GM19328 (cell line): Measurements from ENCODE around the gene PDE8A.

Experiments
- ATAC-seq: cut with Tn5 transposase; IDR thresholded peaks from one replicate; pipeline ENCODE4 v1.9.1; 2021; ENCODE audit warnings: mild to moderate bottlenecking, moderate library complexity; ENCODE audit not compliant: unreplicated experiment

PDE8A gene

GRCh38 chr15:85072917-85073316 lies 91.3 kb downstream of the PDE8A start:
- ATAC-seq: no peak

- no peak for ATAC-seq
Observed at GRCh38 chr15:85073556-85074194, 92.0 kb downstream of the PDE8A start.

- no peak for ATAC-seq
Observed at GRCh38 chr15:85086855-85087254, 105.2 kb downstream of the PDE8A start.

GRCh38 chr15:85088300-85088699 lies 106.6 kb downstream of the PDE8A start:
- no peak for ATAC-seq

DNA sequence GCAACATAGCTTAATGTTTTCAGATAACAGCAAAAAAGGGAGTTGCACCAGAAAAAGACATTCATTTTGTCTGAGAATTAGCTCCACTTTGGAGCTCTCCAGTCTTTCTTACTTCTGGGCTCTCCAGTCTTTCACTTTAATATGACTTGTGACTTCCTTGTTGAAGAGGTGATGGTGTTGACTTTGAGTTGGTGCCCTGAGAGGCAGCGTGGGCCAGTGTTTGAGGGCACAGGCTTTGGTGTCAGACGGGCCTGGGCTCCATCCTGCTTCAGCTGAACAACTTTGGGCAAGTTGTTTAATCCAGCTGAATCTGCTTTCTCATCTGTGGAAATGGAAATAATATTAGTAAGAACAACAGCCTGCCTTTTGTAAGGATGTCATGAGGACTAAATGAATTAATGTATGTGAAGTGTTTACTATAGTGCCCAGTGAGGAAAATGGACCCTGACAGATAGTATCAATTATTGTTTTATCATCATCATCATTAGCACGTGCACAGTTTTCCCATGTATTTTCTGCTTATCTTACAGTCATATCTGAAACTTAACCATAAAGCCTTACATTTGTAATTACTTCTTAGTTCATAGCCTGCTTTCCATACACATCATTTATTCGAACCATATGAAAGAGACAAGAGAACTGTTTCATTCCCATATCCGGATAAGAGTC lies 108.4 kb downstream of the PDE8A start:
- no peak for ATAC-seq

DNA sequence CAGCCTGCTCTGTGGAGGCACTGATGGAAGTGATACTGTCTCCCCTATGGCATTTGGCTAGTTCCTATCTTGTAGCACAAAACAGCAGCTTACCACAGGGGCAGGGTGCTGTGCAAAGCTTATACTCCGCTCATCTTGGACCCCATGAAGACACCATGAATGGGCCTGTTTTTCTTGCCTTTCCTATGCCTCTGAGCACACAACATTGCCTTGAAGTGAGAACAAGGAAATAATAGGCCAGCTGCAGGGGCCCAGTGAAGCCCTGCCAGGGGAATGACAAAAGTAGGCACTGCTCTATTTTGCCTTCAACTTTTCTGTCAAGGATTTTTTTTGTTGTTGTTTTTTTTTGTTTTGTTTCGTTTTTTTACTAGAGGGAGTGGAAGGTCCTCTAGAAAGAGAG lies 110.3 kb downstream of the PDE8A start:
- ATAC-seq: no peak

GRCh38 chr15:85094685-85095084 lies 113.0 kb downstream of the PDE8A start:
- no peak for ATAC-seq

DNA sequence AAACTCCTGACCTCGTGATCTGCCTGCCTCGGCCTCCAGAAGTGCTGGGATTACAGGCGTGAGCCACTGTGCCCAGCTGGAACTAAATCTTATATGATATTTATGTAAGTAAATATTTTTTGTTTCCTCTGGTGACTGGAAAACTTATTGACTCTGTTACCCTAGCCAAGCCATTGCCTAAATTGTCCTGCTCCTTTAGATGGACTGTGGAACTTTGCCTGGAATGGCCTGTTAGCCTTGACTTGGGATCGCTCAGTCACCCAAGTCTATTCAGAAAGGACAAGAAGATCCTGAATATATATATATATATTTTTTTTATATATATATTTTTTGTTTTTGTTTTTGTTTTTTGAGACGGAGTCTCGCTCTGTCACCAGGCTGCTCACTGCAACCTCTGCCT lies 113.9 kb downstream of the PDE8A start:
- ATAC-seq: no peak

DNA sequence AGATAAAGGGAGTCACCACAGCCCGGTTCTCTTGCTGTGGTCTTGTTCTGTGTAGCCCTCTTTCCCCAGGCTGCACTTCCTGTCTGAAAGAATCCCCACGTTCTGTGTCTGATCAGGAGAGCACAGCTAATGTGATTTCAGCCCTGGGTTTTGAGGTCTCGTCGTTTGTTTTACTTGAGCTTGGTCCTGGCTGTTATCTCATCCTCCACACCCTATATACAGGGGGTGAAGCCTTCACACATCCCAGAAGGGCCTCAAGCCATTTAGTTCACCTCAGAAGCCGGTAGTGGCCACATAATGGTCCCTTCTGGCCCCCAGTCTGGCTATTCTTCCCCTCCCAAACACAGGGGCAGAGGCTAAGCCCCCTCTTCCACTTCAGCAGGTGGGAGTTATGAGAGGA lies 115.6 kb downstream of the PDE8A start:
- ATAC-seq: no peak

GRCh38 chr15:85097725-85098124 lies 116.1 kb downstream of the PDE8A start:
- no peak for ATAC-seq

DNA sequence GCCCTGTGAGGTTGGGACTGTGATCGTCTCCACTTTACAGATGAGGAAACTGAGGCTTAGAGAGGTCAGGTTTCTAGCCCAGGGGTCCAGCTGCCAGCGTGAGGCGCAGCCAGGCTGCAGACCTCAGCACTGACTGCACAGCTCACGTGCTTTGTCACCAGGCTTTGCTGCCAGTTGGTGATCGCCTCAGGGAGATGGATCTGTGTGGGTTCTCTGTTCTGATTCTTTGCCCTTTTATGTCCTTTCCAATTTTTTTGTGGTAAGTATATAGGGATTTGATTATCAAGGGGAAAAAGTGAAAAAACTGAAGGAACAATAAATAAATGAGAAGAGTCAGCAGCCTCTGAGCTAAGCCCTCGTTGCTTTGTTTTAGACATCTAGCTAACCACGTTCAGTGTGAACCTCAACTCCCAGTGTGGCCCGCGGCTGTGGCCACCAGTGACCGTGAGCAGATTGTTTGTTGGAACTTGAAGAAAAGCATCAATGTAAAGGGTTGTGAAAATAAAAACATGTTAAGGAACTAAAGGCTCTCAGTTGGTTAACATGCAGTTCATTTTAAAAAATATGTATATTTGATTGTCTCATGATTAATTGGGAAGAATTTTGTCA lies 117.6 kb downstream of the PDE8A start:
- no peak for ATAC-seq

DNA sequence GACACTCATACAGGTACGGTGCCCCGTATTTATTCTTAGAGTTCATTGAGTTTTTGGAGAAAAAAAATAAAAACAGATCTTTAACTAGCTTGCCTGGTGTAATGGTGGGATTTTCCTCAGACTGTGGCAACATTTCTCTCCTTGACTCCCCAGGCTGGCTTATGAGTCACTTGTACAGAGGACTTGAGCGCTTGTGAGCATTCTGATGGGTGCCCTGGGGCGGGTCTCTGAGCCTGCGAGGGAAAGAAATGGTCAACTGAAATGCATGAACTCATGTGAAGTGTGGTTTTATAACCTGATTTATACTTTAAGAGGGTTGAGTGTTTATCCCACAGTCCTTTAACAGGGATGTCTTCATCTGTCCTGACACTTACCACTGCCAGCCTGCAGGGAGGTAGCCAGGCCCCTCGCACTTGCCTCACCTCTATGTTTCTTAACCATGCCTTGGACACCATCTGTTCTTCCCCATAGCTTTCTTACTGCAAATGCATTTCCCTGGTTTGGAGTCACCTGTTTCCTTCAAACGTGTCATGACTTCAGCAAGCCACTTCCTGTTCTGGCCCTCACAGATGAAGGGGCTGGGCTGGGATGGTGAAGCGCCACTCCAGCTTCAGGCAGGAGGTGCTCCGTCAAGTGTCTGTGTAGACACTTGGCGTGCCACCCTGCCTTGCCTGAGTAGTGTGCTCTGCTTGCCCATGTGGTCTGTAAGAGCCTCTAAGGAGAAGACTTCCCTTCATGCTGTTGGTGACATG lies 118.7 kb downstream of the PDE8A start:
- no peak for ATAC-seq

- no peak for ATAC-seq
Observed at GRCh38 chr15:85104584-85104983, 122.9 kb downstream of the PDE8A start.

GRCh38 chr15:85108136-85108535 lies 126.5 kb downstream of the PDE8A start:
- ATAC-seq: no peak

- ATAC-seq: no peak
Observed at GRCh38 chr15:85109333-85109732, 127.7 kb downstream of the PDE8A start.

DNA sequence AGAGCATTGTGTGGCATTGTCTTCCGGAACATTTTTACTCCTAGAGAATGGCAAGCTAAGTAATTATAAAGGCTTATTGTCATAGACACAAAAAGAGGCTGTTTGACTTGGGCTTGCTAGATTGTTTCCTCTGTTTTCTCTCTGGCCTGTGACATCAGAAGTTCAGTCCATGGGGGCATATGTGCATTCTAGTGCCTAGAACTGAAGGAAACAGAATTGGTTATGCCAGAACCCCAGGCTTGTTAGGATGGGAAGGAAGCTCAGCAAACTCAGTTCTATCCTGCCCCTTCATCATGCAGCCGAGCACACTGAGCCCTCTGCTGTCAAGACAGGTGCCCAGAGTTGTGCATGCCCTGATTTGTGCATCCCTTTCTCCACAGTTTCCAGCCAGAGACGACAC lies 131.3 kb downstream of the PDE8A start:
- no peak for ATAC-seq

DNA sequence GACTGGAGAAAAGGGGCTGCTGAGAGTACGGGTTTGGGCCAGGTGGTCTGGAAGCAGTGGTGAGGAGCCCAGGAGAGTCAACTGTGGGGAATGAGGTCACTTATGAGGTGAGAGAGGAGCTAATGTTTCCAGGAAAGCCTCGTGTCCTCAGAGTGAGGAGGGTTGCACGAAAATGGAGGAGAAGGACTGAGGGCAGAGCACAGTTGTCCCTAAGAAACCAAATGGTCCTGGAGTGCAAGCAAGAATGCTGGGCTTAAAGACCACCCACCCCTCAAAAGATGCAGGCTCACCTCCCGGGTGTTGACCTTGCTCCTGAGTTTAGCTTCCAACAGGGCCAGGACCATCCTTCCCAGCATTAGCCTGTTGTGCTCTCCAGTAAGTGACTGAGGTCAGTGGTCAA lies 133.2 kb downstream of the PDE8A start:
- ATAC-seq: no peak

DNA sequence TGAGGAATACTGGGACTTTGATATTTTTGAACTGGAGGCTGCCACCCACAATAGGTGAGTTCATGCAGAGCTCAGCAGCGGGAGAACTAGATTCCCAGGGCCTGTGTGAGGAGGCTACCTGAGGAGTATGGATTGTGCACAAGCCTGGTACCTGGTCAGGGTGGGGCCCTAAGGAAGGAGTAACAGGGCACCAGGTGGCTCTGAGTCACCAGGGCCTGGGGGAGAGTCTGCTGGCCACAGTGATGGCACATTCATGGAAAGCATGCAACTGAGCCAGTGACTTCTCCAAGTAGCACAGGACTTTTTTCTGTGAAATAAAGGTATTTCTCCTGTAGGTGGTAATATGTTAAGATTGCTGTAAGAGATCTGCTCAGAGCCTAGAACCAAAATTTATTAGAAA lies 134.4 kb downstream of the PDE8A start:
- no peak for ATAC-seq

DNA sequence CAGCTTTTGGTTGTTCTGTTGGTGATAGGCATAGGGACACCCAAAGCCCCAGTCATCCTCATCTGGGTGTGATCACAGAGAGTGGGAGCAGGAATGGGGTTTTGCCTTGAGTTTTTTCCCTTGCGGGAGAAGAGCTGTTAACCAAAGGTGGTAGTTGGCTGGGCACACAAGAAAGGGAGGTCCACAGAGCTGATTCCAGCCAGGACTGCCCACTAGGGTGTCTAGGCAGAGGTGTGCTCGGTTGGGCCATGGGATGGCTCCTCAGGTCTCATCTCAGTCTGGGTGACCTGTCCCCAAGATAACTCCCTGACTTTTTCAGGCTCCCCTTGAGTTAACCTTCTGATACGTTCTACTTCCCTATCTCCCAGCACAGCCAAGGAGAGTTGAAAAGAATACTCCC lies 134.8 kb downstream of the PDE8A start:
- ATAC-seq: no peak

- ATAC-seq: no peak
Observed at GRCh38 chr15:85116925-85117646, 135.4 kb downstream of the PDE8A start.

GRCh38 chr15:85118173-85118572 lies 136.5 kb downstream of the PDE8A start:
- ATAC-seq: no peak
